ENCODE results near the gene AGRP. TPM values are rescaled to one million over a fixed set of nuclear protein-coding genes. Genes with fewer than 3 reads are reported as not detected.

The AGRP gene
- total RNA-seq, 2 donors from 2014 or later: 1.5 TPM; not detected in 1

GRCh38 chr16:67460168-67460567 lies 23.2 kb downstream of the AGRP start:
- intact Hi-C loops (cut with DNase I): no loop called here
- TF ChIP-seq, protein P1, sequence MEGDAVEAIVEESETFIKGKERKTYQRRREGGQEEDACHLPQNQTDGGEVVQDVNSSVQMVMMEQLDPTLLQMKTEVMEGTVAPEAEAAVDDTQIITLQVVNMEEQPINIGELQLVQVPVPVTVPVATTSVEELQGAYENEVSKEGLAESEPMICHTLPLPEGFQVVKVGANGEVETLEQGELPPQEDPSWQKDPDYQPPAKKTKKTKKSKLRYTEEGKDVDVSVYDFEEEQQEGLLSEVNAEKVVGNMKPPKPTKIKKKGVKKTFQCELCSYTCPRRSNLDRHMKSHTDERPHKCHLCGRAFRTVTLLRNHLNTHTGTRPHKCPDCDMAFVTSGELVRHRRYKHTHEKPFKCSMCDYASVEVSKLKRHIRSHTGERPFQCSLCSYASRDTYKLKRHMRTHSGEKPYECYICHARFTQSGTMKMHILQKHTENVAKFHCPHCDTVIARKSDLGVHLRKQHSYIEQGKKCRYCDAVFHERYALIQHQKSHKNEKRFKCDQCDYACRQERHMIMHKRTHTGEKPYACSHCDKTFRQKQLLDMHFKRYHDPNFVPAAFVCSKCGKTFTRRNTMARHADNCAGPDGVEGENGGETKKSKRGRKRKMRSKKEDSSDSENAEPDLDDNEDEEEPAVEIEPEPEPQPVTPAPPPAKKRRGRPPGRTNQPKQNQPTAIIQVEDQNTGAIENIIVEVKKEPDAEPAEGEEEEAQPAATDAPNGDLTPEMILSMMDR (IDR thresholded peaks at IDR 0.05): no peak
- no peak for TF ChIP-seq POLR2AphosphoS5 (IDR thresholded peaks at IDR 0.05)
- TF ChIP-seq POLR2A (IDR thresholded peaks at IDR 0.05): no peak
- DNase-seq (ENCODE audit: low spot score): no peak
- Histone ChIP-seq H3K36me3 (no peaks in the 10 kb centered on the region), H3K4me3 (no peak overlapping the region), H3K4me1 (replicated peaks) (peaks cover 61% of the 10 kb centered on the region), H3K9me3 (no peaks in the 10 kb centered on the region), H3K27ac (peak overlapping the region; percentile 91 to 92), H3K27me3 (replicated peaks; ENCODE audit: insufficient read depth) (no peaks in the 10 kb centered on the region)
- 67% methylated on average over 5 of the region's 5 CpGs for WGBS

- H3K9me3 ChIP-seq: no peaks in the 10 kb centered on the region
- H3K4me3 ChIP-seq: no peak overlapping the region
- no CpG with 5 or more reads among the region's 3 CpGs for WGBS
- intact Hi-C loops (cut with DNase I): no loop called here
- H3K4me1 ChIP-seq (replicated peaks): peaks cover 61% of the 10 kb centered on the region
- no peaks in the 10 kb centered on the region for H3K27me3 ChIP-seq (replicated peaks; ENCODE audit: insufficient read depth)
- H3K36me3 ChIP-seq: no peaks in the 10 kb centered on the region
- no peak for DNase-seq (ENCODE audit: low spot score)
- TF ChIP-seq, protein P1 (IDR thresholded peaks at IDR 0.05): no peak
- TF ChIP-seq POLR2AphosphoS5 (IDR thresholded peaks at IDR 0.05): no peak
- no peak for TF ChIP-seq POLR2A (IDR thresholded peaks at IDR 0.05)
- peak overlapping the region; percentile 91 to 92 for H3K27ac ChIP-seq
Measured at GRCh38 chr16:67459861-67460150, 23.5 kb downstream of the AGRP start.

DNA sequence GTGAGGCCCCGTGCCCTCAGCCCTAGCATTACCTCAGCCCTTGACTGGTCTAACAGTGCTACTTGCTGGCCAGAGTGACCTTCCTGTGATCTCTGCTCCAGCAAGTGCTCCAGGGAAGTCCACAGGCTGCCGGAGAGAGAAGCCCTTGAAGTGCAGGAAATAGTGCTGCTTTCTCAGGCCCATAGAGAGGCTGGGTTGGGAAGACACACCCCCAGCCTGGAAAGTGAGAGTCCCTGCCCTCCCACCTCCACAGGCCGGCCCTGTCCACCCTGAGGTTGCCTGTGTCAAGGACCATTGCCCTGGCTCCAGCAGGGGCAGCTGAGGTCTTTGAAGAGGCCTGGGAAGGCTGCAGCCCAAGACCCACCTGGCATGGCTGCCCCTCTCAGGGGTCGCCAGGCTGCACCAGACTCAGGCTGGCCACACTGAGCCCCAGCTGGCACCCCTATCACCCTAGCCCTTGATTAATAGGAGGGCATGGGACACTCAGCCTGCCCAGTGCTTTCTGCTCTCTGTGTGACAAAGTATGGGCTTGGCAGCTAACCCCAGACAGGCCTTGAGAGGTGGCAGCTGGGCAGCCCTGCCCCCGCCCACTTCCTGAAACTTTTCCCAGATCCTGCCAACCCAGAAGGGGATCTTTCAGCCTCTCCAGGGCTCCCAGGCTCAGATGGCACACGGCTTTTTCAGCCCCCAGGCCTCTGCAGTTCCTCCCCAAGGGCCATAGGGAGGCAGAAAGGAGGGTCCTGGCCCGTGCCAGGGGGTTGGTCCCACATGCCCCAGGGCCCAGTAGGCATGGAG lies 24.1 kb downstream of the AGRP start:
- WGBS: 30% methylated on average over 5 of the region's 7 CpGs
- no peaks in the 10 kb centered on the region for H3K27me3 ChIP-seq (replicated peaks; ENCODE audit: insufficient read depth)
- H3K9me3 ChIP-seq: no peaks in the 10 kb centered on the region
- H3K27ac ChIP-seq: peak overlapping the region; percentile 91 to 92
- H3K4me3 ChIP-seq: no peak overlapping the region
- peaks cover 61% of the 10 kb centered on the region for H3K4me1 ChIP-seq (replicated peaks)
- TF ChIP-seq, protein P1 (IDR thresholded peaks at IDR 0.05): no peak
- peak; percentile 79 for TF ChIP-seq POLR2AphosphoS5 (IDR thresholded peaks at IDR 0.05)
- TF ChIP-seq POLR2A (IDR thresholded peaks at IDR 0.05): peak; percentile 27
- no peaks in the 10 kb centered on the region for H3K36me3 ChIP-seq
- intact Hi-C loops (cut with DNase I): no loop called here
- peak; percentile 83 for DNase-seq (ENCODE audit: low spot score)

DNA sequence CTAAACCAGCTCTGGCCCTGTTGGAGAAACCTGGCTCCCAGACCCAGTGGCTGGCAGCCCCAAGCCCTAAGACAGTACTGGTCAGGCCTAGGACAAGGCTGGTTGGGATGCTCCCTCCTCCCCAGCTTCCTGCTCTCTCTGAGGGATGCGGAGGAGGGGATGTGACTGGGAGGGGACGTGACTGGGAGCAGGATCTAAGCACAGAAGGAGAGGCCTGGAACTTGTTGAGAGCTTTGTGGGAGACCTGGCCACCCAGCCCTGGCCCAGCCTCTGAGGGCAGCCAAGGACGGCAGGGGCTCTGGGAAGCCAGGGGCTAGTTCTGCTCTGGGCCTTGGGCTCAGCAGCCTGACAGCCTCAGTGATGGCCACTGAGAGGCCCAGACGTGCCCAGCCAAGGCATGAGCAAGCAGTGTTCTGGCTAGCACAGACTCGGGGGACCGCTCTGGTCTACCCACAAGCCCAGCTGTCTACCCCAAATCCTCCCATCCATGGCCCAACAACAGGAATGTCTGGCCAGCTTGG lies 25.2 kb downstream of the AGRP start:
- peak overlapping the region; percentile 91 to 92 for H3K27ac ChIP-seq
- TF ChIP-seq POLR2AphosphoS5 (IDR thresholded peaks at IDR 0.05): no peak
- TF ChIP-seq POLR2A (IDR thresholded peaks at IDR 0.05): no peak
- TF ChIP-seq, protein P1 (IDR thresholded peaks at IDR 0.05): no peak
- peaks cover 61% of the 10 kb centered on the region for H3K4me1 ChIP-seq (replicated peaks)
- DNase-seq (ENCODE audit: low spot score): no peak
- H3K27me3 ChIP-seq (replicated peaks; ENCODE audit: insufficient read depth): no peaks in the 10 kb centered on the region
- no peak overlapping the region for H3K4me3 ChIP-seq
- H3K36me3 ChIP-seq: no peaks in the 10 kb centered on the region
- no peaks in the 10 kb centered on the region for H3K9me3 ChIP-seq
- 74% methylated on average over 6 of the region's 6 CpGs for WGBS
- intact Hi-C loops (cut with DNase I): no loop called here

GRCh38 chr16:67457611-67458010 lies 25.7 kb downstream of the AGRP start:
- intact Hi-C loops (cut with DNase I): no loop called here
- H3K27me3 ChIP-seq (replicated peaks; ENCODE audit: insufficient read depth): no peaks in the 10 kb centered on the region
- H3K27ac ChIP-seq: peak overlapping the region; percentile 91 to 92
- peaks cover 61% of the 10 kb centered on the region for H3K4me1 ChIP-seq (replicated peaks)
- no peak for TF ChIP-seq POLR2AphosphoS5 (IDR thresholded peaks at IDR 0.05)
- no peak for TF ChIP-seq POLR2A (IDR thresholded peaks at IDR 0.05)
- TF ChIP-seq, protein P1 (IDR thresholded peaks at IDR 0.05): no peak
- H3K9me3 ChIP-seq: no peaks in the 10 kb centered on the region
- DNase-seq (ENCODE audit: low spot score): no peak
- 43% methylated on average over 7 of the region's 7 CpGs for WGBS
- no peak overlapping the region for H3K4me3 ChIP-seq
- no peaks in the 10 kb centered on the region for H3K36me3 ChIP-seq
